A549 (cell line): ENCODE measurements around the gene SCUBE1.

ENCODE experiments used
- CTCF ChIP-seq: fragments of >200 bp; sonication (Bioruptor Twin); formaldehyde crosslinking; IDR thresholded peaks from 3 replicates; pipeline ENCODE4 v1.5.1; 2016
- FOSB ChIP-seq: fragments of 250-450 bp; sonication (Bioruptor Pico); IDR thresholded peaks from 2 replicates; pipeline ENCODE4 v1.5.0; 2020; ENCODE audit warnings: mild to moderate bottlenecking, moderate library complexity
- MAX ChIP-seq: IDR thresholded peaks from 2 replicates; pipeline ENCODE4 v1.6.1; 2012
- POLR2AphosphoS2 ChIP-seq: conservative IDR thresholded peaks from 2 replicates; pipeline ENCODE4 v1.6.1; 2012; ENCODE audit warnings: low read length, improper control_type of control experiment, inconsistent platforms

GRCh38 chr22:43330178-43331068 lies 12.7 kb downstream of the SCUBE1 start:
- TF ChIP-seq CTCF (no peak), FOSB (CRISPR knock-in tag) (no peak), POLR2AphosphoS2 (no peak), MAX (no peak)
